ENCODE results near the gene KRT222.

DNA sequence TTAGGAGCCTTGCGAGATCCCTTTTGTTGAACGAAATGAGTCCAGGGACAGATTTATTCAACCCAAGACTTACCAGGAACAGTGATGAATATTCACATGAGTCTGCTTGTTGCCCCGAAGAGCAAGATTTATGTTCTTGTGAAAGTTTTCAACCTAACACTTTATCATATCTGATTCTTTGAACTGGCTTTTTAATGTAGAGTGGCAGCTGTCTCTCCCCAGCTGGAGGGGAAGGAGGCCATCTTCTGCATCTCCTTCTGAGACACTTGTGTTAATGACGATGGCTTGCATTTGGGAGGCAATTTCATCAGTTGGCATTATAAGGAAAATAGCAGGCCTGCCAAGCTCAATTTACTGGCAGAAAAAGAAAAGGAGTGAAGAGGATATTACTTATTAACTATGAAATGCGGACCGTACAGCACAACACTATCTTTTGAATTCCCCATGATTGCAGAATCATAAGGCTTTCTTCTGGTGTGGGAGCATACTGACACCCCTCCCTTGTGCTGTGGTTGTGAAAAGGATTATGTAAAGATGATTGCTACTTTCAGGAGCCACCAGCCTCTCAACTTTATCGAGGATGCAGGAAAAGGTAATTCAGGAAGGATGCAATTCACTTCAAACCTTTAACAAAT, 53.0 kb downstream of the KRT222 start:
- no peak for TF ChIP-seq EZH2 (IDR thresholded peaks at IDR 0.05; ENCODE audit: low read length)
- TF ChIP-seq, protein P1, sequence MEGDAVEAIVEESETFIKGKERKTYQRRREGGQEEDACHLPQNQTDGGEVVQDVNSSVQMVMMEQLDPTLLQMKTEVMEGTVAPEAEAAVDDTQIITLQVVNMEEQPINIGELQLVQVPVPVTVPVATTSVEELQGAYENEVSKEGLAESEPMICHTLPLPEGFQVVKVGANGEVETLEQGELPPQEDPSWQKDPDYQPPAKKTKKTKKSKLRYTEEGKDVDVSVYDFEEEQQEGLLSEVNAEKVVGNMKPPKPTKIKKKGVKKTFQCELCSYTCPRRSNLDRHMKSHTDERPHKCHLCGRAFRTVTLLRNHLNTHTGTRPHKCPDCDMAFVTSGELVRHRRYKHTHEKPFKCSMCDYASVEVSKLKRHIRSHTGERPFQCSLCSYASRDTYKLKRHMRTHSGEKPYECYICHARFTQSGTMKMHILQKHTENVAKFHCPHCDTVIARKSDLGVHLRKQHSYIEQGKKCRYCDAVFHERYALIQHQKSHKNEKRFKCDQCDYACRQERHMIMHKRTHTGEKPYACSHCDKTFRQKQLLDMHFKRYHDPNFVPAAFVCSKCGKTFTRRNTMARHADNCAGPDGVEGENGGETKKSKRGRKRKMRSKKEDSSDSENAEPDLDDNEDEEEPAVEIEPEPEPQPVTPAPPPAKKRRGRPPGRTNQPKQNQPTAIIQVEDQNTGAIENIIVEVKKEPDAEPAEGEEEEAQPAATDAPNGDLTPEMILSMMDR (optimal IDR thresholded peaks at IDR 0.05 in 1 of 3, IDR thresholded peaks at IDR 0.05 in 1 of 3, conservative IDR thresholded peaks at IDR 0.05 in 1 of 3; ENCODE audit: extremely low read depth in 1 of 3, insufficient read depth in 2 of 3, low read length in 3 of 3) = no peak
